Fibroblast of lung (primary cell): ENCODE results near the gene EXOC6B.

Experiments
- CTCF ChIP-seq, 2 donors: IDR thresholded peaks in 1 of 2; conservative IDR thresholded peaks in 1 of 2; 1 replicate in 1 of 2; 2 replicates in 1 of 2; pipeline ENCODE4 v1.5.1; 2011 to 2012; ENCODE audit warnings: low read length in 2 of 2, control low read depth in 1 of 2, inconsistent platforms in 1 of 2, low read depth in 1 of 2, mild to moderate bottlenecking in 1 of 2
- EZH2 ChIP-seq: IDR thresholded peaks from 2 replicates; pipeline ENCODE4 v1.5.1; 2012; ENCODE audit warnings: low read length, control low read depth, mild to moderate bottlenecking; ENCODE audit errors: missing control alignments

DNA sequence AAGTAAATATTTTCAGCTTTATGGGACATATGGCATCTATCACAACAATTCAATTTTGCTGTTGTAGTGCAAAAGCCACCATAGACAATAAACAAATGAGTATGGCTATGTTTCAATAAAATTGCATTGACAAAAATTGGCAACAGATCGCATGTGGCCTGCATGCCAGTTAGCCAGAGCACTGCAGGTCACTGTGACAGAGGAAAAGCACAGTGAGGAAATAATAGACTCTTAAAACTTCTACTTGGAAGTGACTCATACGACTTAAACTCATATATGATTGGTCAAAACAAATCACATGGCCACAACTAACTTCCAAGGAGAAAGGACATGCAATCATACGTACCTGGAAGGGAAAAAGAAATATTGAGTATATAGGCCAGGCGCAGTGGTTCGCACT, 44.4 kb downstream of the EXOC6B start:
- TF ChIP-seq CTCF (conservative IDR thresholded peaks at IDR 0.05 in 1 of 2, IDR thresholded peaks at IDR 0.05 in 1 of 2; ENCODE audit: low read depth in 1 of 2, low read length in 2 of 2) (no peak), EZH2 (no peak)
